GM19193 (cell line): ENCODE data around the gene OXSR1.

ENCODE experiments used
- POLR2A ChIP-seq: IDR thresholded peaks from 4 replicates; pipeline ENCODE4 v1.6.1; 2011; ENCODE audit not compliant: insufficient read depth, insufficient read length; ENCODE audit errors: extremely low read depth

The OXSR1 gene

GRCh38 chr3:38219609-38220197, 54.4 kb downstream of the OXSR1 start:
- no peak for TF ChIP-seq POLR2A

- no peak for TF ChIP-seq POLR2A
Observed at GRCh38 chr3:38221005-38221404, 55.7 kb downstream of the OXSR1 start.

GRCh38 chr3:38222032-38222634, 56.8 kb downstream of the OXSR1 start:
- TF ChIP-seq POLR2A, result no peak

- TF ChIP-seq POLR2A, result no peak
Observed at GRCh38 chr3:38224357-38224756, 59.0 kb downstream of the OXSR1 start.

- no peak for TF ChIP-seq POLR2A
Observed at GRCh38 chr3:38226273-38226672, 60.9 kb downstream of the OXSR1 start.

GRCh38 chr3:38227989-38228388, 62.7 kb downstream of the OXSR1 start:
- TF ChIP-seq POLR2A, result no peak

- no peak for TF ChIP-seq POLR2A
Observed at GRCh38 chr3:38229036-38229435, 63.7 kb downstream of the OXSR1 start.

- no peak for TF ChIP-seq POLR2A
Observed at GRCh38 chr3:38232701-38233100, 67.4 kb downstream of the OXSR1 start.

- TF ChIP-seq POLR2A, result no peak
Observed at GRCh38 chr3:38235466-38235865, 70.1 kb downstream of the OXSR1 start.

GRCh38 chr3:38238416-38239008, 73.2 kb downstream of the OXSR1 start:
- TF ChIP-seq POLR2A, result no peak

- no peak for TF ChIP-seq POLR2A
Observed at GRCh38 chr3:38245930-38246329, 80.6 kb downstream of the OXSR1 start.

GRCh38 chr3:38247366-38248035, 82.2 kb downstream of the OXSR1 start:
- no peak for TF ChIP-seq POLR2A

GRCh38 chr3:38250198-38250597, 84.9 kb downstream of the OXSR1 start:
- no peak for TF ChIP-seq POLR2A

- no peak for TF ChIP-seq POLR2A
Observed at GRCh38 chr3:38251197-38251596, 85.9 kb downstream of the OXSR1 start.

- no peak for TF ChIP-seq POLR2A
Observed at GRCh38 chr3:38253704-38254103, 88.4 kb downstream of the OXSR1 start.

- no peak for TF ChIP-seq POLR2A
Observed at GRCh38 chr3:38254872-38255271, 89.5 kb downstream of the OXSR1 start.

- TF ChIP-seq POLR2A, result no peak
Observed at GRCh38 chr3:38255627-38256026, 90.3 kb downstream of the OXSR1 start.

GRCh38 chr3:38257583-38257982, 92.2 kb downstream of the OXSR1 start:
- no peak for TF ChIP-seq POLR2A
